T follicular helper cell (primary cell): ENCODE data around the gene COG5.
"Not testable (repeated sequence)": the region's sequence is repeated elsewhere in the genome, so short reads cannot be mapped to it uniquely, and the experiment has no call there.

Experiments used
- DNase-seq: peaks from one replicate; pipeline ENCODE4 v3.0.0-alpha.2; 2020; ENCODE audit warnings: low read depth

Gene COG5

GRCh38 chr7:107579885-107580715 is 16.4 kb upstream of the COG5 start, which contains the start of gene BCAP29:
BCAP29 (plus strand) TSS chr7:107580246; CDS start chr7:107580773, 527 bp downstream.
- DNase-seq = peak; percentile 44

GRCh38 chr7:107579554-107579884 is 15.8 kb upstream of the COG5 start:
- DNase-seq = no peak

- DNase-seq = no peak
Observed at GRCh38 chr7:107573537-107573936, 9.8 kb upstream of the COG5 start.

GRCh38 chr7:107570298-107570697 is 6.6 kb upstream of the COG5 start:
- no peak for DNase-seq

GRCh38 chr7:107564553-107565298 is 1.0 kb upstream of the COG5 start:
- no peak for DNase-seq

- DNase-seq = no peak
Observed at GRCh38 chr7:107563081-107563774, 492 bp downstream of the COG5 start.

- peak; percentile 56 for DNase-seq
Observed at GRCh38 chr7:107560898-107561516, 2.7 kb downstream of the COG5 start.

- no peak for DNase-seq
Observed at GRCh38 chr7:107559864-107560263, 3.9 kb downstream of the COG5 start.

GRCh38 chr7:107555893-107556292 is 7.8 kb downstream of the COG5 start:
- DNase-seq = no peak

GRCh38 chr7:107551936-107552335 is 11.8 kb downstream of the COG5 start:
- no peak for DNase-seq

- no peak for DNase-seq
Observed at GRCh38 chr7:107544848-107545591, 18.7 kb downstream of the COG5 start.

- DNase-seq = no peak
Observed at GRCh38 chr7:107543338-107543993, 20.3 kb downstream of the COG5 start.

GRCh38 chr7:107538001-107538400 is 25.7 kb downstream of the COG5 start:
- DNase-seq = no peak

- DNase-seq = not testable (repeated sequence)
Observed at GRCh38 chr7:107537228-107537627, 26.5 kb downstream of the COG5 start.

GRCh38 chr7:107534139-107534538 is 29.6 kb downstream of the COG5 start:
- DNase-seq = no peak

GRCh38 chr7:107530751-107531150 is 33.0 kb downstream of the COG5 start:
- DNase-seq = no peak

GRCh38 chr7:107528461-107528860 is 35.3 kb downstream of the COG5 start:
- no peak for DNase-seq

- DNase-seq = no peak
Observed at GRCh38 chr7:107527196-107527595, 36.5 kb downstream of the COG5 start.

GRCh38 chr7:107526672-107527071 is 37.0 kb downstream of the COG5 start:
- DNase-seq = no peak

- no peak for DNase-seq
Observed at GRCh38 chr7:107506674-107507339, 56.9 kb downstream of the COG5 start.
